B cell (primary cell): Measurements from ENCODE around the gene SUB1. TPM values are rescaled to one million over a fixed set of nuclear protein-coding genes. Genes with fewer than 3 reads are reported as not detected.
"Not testable (repeated sequence)": the region's sequence is repeated elsewhere in the genome, so short reads cannot be mapped to it uniquely, and the experiment has no call there.

ENCODE experiments used
- ATAC-seq: fragments of 200-7000 bp; cut with Tn5 transposase; one replicate; pipeline ENCODE4 v1.10.0; 2021; ENCODE audit warnings: low read depth, mild to moderate bottlenecking, moderate number of reproducible peaks, moderate library complexity
- CTCF ChIA-PET: fragments of 350-600 bp; sonication (Branson Sonifier 250); formaldehyde crosslinking; loops from one replicate; lab custom pipeline; 2021; ENCODE audit warnings: antibody characterized with exemption, inconsistent platforms; lab: Charles Lee
- POLR2A ChIA-PET: fragments of 350-600 bp; sonication (Branson Sonifier 250); formaldehyde crosslinking; loops from one replicate; lab custom pipeline; 2021; ENCODE audit warnings: antibody characterized with exemption; lab: Charles Lee
- DNase-seq: peaks from one replicate; pipeline ENCODE4 v3.0.0; 2013
- H2AFZ ChIP-seq: 2 replicates; pipeline ENCODE4 v1.6.1; 2012; ENCODE audit warnings: mild to moderate bottlenecking, low read depth, low read length; ENCODE audit not compliant: insufficient read depth, poor library complexity, severe bottlenecking
- H3K27ac ChIP-seq, 2 donors: 1 replicate in 1 of 2; 2 replicates in 1 of 2; pipeline ENCODE4 v1.5.1; 2012 to 2013; ENCODE audit warnings: low read length in 2 of 2, mild to moderate bottlenecking in 2 of 2, moderate library complexity in 1 of 2
- H3K27me3 ChIP-seq, 4 experiments: fragments of 200-600 bp in 1 of 4; sonication (generic) in 1 of 4; replicated peaks in 1 of 4; 1 replicate in 2 of 4; 2 replicates in 2 of 4; pipeline versions ENCODE4 v1.6.1 to v1.7.0; 2013 to 2016; ENCODE audit warnings: low read length in 3 of 4, mild to moderate bottlenecking in 2 of 4, mixed read lengths in 1 of 4, moderate library complexity in 1 of 4; ENCODE audit not compliant: insufficient read depth in 4 of 4, control insufficient read depth in 3 of 4; ENCODE audit errors: control extremely low read depth in 1 of 4
- H3K36me3 ChIP-seq, 2 experiments: replicated peaks in 1 of 2; 1 replicate in 1 of 2; 2 replicates in 1 of 2; pipeline versions ENCODE4 v1.6.1 to v1.7.1; 2013; ENCODE audit warnings: low read length in 1 of 2; ENCODE audit not compliant: insufficient read depth in 2 of 2, control insufficient read depth in 1 of 2; ENCODE audit errors: control extremely low read depth in 1 of 2, extremely low read depth in 1 of 2
- H3K4me1 ChIP-seq, 2 donors: fragments of 200-600 bp in 1 of 2; sonication (generic) in 1 of 2; 1 replicate in 1 of 2; 2 replicates in 1 of 2; pipeline versions ENCODE4 v1.5.1 to v1.6.1; 2013 to 2017; ENCODE audit warnings: low read length in 2 of 2; ENCODE audit not compliant: control insufficient read depth in 2 of 2, insufficient read depth in 2 of 2
- H3K4me2 ChIP-seq: replicated peaks from 2 replicates; pipeline ENCODE3; 2012; ENCODE audit warnings: mild to moderate bottlenecking, low read depth, low read length; ENCODE audit not compliant: poor library complexity, severe bottlenecking
- H3K4me3 ChIP-seq, 5 experiments: fragments of 200-600 bp in 1 of 5; sonication (generic) in 1 of 5; 1 replicate in 3 of 5; 2 replicates in 2 of 5; pipeline versions ENCODE4 v1.5.1 to v1.7.0; 2011 to 2016; ENCODE audit warnings: low read length in 4 of 5, mild to moderate bottlenecking in 4 of 5, low read depth in 2 of 5, control low read depth in 1 of 5, moderate library complexity in 1 of 5; ENCODE audit not compliant: insufficient read depth in 1 of 5; ENCODE audit errors: control extremely low read depth in 1 of 5, extremely low read depth in 1 of 5
- H3K79me2 ChIP-seq: fragments of 200-600 bp; sonication (generic); one replicate; pipeline ENCODE4 v1.6.0; 2016; ENCODE audit warnings: low read length; ENCODE audit not compliant: control insufficient read depth, insufficient read depth
- H3K9ac ChIP-seq: fragments of 200-600 bp; sonication (generic); 2 replicates; pipeline ENCODE4 v1.6.1; 2017; ENCODE audit warnings: mild to moderate bottlenecking, low read length, moderate library complexity
- H3K9me3 ChIP-seq, 3 donors: one replicate each; pipeline versions ENCODE4 v1.6.1 to v1.7.1; 2013; ENCODE audit warnings: low read length in 2 of 3; ENCODE audit not compliant: control insufficient read depth in 2 of 3, insufficient read depth in 1 of 3; ENCODE audit errors: control extremely low read depth in 1 of 3
- H4K20me1 ChIP-seq: 2 replicates; pipeline ENCODE4 v1.6.0; 2012; ENCODE audit warnings: mild to moderate bottlenecking, low read length; ENCODE audit not compliant: insufficient read depth, control insufficient read depth, poor library complexity, severe bottlenecking
- H3K27ac Mint-ChIP-seq: one replicate; pipeline ENCODE4 v1.8.0; 2021; ENCODE audit warnings: mixed read lengths
- H3K27me3 Mint-ChIP-seq: one replicate; pipeline ENCODE4 v1.8.0; 2021; ENCODE audit warnings: mixed read lengths
- H3K4me1 Mint-ChIP-seq: one replicate; pipeline ENCODE4 v1.8.0; 2021; ENCODE audit warnings: mixed read lengths
- H3K4me3 Mint-ChIP-seq: one replicate; pipeline ENCODE4 v1.8.0; 2021; ENCODE audit warnings: mixed read lengths
- H3K9me3 Mint-ChIP-seq: one replicate; pipeline ENCODE4 v1.8.0; 2022; ENCODE audit warnings: mixed read lengths; ENCODE audit not compliant: insufficient read depth
- EZH2 ChIP-seq: IDR thresholded peaks from 2 replicates; pipeline ENCODE4 v1.6.1; 2012; ENCODE audit warnings: borderline replicate concordance, low read depth, mild to moderate bottlenecking, moderate library complexity, low read length; ENCODE audit not compliant: insufficient read depth, poor library complexity, severe bottlenecking
- WGBS: methylation state at CpG from one replicate; pipeline ENCODE4 v1.1.5; 2013; ENCODE audit warnings: missing lambda C conversion rate; ENCODE audit not compliant: insufficient coverage; 5-methylcytosine and 5-hydroxymethylcytosine counted together
- intact Hi-C: fragments of 100-400 bp; cut with micrococcal nuclease; formaldehyde crosslinking; loops from one replicate; pipeline ENCODE4 v1.10.0; 2022
- polyA plus RNA-seq: library from polyadenylated mRNA; depleted of rRNA; stranded (reverse); fragments of >200 nt; gene quantifications from 2 replicates; pipeline ENCODE4 v1.2.3, GENCODE V29; 2012
- total RNA-seq, 2 donors: library from RNA; stranded (reverse); fragments of 120-200 nt in 1 of 2; gene quantifications; 1 replicate in 1 of 2; 2 replicates in 1 of 2; pipeline versions ENCODE4 v1.2.3 to v1.2.4, GENCODE V29; 2013 to 2022
- TF ChIP-seq, protein P1 (sequence below): fragments of 200-600 bp; IDR thresholded peaks from one replicate; pipeline ENCODE4 v1.8.0; 2022; ENCODE audit warnings: antibody characterized with exemption, mild to moderate bottlenecking

The SUB1 gene
- total and polyA plus RNA-seq, 2 donors (not counting 1 experiment from before 2014, with no cell fraction given): 55.4 to 117 TPM

GRCh38 chr5:32630867-32631491 lies 45.6 kb downstream of the SUB1 start:
- Mint-ChIP-seq H3K4me1 (no peaks in the 10 kb centered on the region), H3K4me3 (no peak overlapping the region), H3K9me3 (no peaks in the 10 kb centered on the region), H3K27me3 (peaks cover 4% of the 10 kb centered on the region), H3K27ac (no peak overlapping the region)
- no peak overlapping the region for H3K4me3 ChIP-seq
- H3K27me3 ChIP-seq: no peaks in the 10 kb centered on the region
- intact Hi-C loops: no loop called here
- no peak overlapping the region for H3K4me2 ChIP-seq
- WGBS: 89% methylated on average over 5 of the region's 5 CpGs
- ATAC-seq (no peak), DNase-seq (no peak)
- ChIA-PET CTCF (no interaction called here), POLR2A (no interaction called here)
- H2AFZ ChIP-seq: no peak overlapping the region
- H3K27ac ChIP-seq: no peak overlapping the region
- H3K36me3 ChIP-seq: no peaks in the 10 kb centered on the region
- no peaks in the 10 kb centered on the region for H3K9me3 ChIP-seq
- no peaks in the 10 kb centered on the region for H3K4me1 ChIP-seq
- no peaks in the 10 kb centered on the region for H4K20me1 ChIP-seq
- no peaks in the 10 kb centered on the region for H3K79me2 ChIP-seq
- TF ChIP-seq EZH2: no peak
- TF ChIP-seq, protein P1, sequence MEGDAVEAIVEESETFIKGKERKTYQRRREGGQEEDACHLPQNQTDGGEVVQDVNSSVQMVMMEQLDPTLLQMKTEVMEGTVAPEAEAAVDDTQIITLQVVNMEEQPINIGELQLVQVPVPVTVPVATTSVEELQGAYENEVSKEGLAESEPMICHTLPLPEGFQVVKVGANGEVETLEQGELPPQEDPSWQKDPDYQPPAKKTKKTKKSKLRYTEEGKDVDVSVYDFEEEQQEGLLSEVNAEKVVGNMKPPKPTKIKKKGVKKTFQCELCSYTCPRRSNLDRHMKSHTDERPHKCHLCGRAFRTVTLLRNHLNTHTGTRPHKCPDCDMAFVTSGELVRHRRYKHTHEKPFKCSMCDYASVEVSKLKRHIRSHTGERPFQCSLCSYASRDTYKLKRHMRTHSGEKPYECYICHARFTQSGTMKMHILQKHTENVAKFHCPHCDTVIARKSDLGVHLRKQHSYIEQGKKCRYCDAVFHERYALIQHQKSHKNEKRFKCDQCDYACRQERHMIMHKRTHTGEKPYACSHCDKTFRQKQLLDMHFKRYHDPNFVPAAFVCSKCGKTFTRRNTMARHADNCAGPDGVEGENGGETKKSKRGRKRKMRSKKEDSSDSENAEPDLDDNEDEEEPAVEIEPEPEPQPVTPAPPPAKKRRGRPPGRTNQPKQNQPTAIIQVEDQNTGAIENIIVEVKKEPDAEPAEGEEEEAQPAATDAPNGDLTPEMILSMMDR: no peak
- H3K9ac ChIP-seq: no peak overlapping the region

DNA sequence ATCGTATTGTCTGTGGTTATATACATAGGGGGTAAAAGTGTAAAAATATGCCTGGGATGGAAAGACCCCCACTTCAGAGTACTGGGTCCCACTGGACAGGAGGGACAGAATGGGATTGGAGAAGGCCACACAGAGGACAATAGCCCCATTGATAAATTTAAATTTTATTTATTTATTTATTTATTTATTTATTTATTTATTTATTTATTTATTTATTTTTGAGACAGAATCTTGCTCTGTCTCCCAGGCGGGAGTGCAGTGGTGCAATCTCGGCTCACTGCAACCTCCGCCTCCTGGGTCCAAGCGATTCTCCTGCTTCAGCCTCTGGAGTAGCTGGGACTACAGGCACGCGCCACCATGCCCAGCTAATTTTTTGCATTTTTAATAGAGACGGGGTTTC lies 47.7 kb downstream of the SUB1 start:
- H3K4me3 ChIP-seq, intact Hi-C loops: not testable (repeated sequence)

More for the DNA sequence above, 47.7 kb downstream of the SUB1 start:
- H3K4me3 Mint-ChIP-seq, H3K4me2 ChIP-seq, ATAC-seq, H4K20me1 ChIP-seq, H3K4me1 ChIP-seq, H3K27ac ChIP-seq, H3K36me3 ChIP-seq, CTCF ChIA-PET, DNase-seq, H3K79me2 ChIP-seq, POLR2A ChIA-PET, H3K9me3 Mint-ChIP-seq, H3K27ac Mint-ChIP-seq, H3K9me3 ChIP-seq, H3K4me1 Mint-ChIP-seq, H3K27me3 Mint-ChIP-seq, H3K27me3 ChIP-seq, H3K9ac ChIP-seq, H2AFZ ChIP-seq: not testable (repeated sequence)
- 100% methylated on average over 7 of the region's 8 CpGs for WGBS
